ENCODE measurements around the gene RABGAP1L.
A peak's percentile ranks its signal among the peaks of the same experiment; 100 is the strongest.
"Not testable (repeated sequence)": the region's sequence is repeated elsewhere in the genome, so short reads cannot be mapped to it uniquely, and the experiment has no call there.

The RABGAP1L gene

DNA sequence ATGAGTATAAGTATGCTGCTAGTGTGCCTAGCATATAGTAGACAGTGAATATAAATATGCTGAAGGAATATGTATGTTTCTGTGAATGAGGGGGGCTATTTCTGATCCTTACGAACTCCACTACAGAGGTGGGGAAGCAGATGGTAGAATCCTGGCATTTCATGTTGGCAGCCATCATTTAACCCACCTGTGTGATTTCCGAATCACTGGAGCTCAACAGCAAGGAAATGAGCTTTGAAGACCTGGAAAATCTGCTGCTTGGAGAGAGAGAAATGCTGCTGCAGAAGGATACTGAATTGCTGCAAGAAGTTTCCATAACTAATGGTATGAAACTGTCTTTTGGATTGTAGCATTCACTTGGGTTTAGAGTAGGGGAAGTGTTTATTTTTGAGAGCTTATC is 83.5 kb downstream of the RABGAP1L start:
- DNase-seq (ENCODE audit: low read depth) = no peak

DNA sequence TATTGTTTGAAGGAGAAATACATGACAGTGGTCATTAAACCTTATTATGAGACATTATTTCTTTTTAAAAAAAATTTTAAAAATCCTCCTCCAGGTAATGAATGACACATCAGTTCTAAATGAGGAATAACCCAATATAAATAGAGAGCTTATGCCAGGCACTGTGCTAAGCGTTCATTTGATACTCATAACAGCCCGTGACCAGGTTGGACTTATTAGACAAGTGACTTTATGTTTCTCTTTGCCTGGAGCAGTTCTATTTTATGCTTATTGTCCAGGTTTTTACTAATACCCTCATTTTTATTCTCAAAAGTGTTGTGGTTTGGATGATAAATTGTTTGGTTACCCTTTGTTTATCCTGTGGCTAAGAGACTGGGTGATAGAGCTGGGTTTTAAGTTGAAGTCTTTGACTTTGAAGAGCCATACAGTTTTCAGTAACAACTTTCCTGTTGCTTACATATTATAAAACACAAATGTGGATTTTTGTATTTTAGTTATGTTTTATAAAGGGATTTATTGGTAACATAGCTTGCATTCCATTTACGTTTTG is 84.2 kb downstream of the RABGAP1L start:
- DNase-seq (ENCODE audit: low read depth) = no peak

GRCh38 chr1:174244017-174244416 is 84.7 kb downstream of the RABGAP1L start:
- no peak for DNase-seq (ENCODE audit: low read depth)

DNA sequence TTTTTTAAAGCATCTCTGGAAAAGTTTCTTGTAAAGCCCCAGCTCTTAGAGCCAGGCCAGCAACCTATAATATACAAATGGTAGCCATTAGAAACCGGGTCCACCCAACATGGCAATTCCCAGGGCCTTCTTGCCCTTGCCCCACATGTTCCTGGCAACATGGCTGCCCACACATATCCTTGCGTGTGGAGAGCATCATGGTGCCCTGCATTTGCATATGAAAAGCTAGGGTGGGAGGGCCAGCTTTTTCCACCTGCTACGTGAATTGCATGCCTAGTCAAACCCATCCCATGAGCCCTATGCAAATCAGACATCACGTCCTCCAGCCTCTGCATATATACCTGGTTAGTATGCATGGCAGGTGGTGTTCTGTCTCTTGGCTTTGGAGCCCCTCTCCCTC is 88.2 kb downstream of the RABGAP1L start:
- no peak for DNase-seq (ENCODE audit: low read depth)

DNA sequence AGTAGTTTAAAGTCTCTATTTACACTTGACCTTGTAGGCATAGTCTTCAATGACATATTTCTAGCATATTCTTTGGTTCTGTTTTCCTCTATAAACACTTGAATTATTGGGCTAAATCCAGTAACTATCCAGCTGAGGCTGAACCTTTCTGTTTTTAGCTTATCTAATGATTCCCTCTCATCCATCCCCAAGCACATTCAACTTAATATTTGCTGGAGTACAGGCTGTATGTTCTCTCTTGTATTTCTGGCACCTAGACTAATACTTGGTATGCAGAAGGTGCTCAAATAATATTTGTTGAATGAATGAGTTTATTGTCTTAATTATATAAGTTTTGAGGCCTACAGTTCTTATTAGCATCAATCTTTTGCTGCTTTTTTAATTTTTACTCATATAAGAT is 88.7 kb downstream of the RABGAP1L start:
- no peak for DNase-seq (ENCODE audit: low read depth)

GRCh38 chr1:174256386-174256785 is 97.1 kb downstream of the RABGAP1L start:
- not testable (repeated sequence) for DNase-seq (ENCODE audit: low read depth)

- DNase-seq (ENCODE audit: low read depth) = peak; percentile 8
These were observed 98.8 kb downstream of the RABGAP1L start for GRCh38 chr1:174258148-174258550.

DNA sequence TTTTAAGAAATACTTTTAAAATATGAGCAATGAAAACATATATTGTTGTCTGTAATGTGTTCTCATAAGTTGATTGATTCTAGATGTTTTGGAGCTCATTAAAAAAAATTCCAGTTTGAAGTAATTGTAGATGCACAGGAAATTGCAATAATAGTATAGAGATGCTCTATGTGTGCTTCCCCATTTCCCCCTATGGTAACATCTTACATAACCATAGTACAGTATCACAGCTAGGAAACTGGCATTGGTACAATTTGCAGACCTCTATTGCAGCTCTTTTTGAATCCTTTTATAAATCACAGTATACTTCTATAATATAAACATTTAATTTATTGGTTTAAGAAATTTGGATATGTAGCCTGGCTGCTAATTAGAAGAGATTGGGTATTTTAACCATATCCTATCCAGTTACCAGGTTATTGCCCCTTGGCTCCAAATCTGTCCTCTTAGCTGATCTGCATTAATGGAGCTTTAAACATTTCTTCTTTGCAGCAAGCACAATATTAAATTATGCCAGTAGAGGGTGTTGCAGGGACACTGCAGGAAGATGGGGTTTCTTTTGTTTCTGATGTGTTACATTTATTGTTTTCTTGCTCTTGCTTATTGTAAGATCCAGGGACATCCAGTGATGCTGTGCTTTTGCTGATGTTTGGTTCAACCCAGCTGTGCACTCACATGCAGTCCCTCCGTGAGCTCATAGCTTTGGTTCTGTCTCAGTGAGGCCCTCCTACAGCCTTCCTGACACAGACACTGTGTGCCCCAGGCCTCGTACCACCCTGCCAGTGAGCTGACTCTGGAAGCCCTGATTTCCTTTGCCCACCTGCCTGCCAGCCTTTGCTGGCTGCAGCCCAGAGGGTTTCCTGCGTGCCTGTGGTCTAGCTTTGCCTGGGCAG is 103.3 kb downstream of the RABGAP1L start:
- DNase-seq (ENCODE audit: low read depth) = peak; percentile 45

DNA sequence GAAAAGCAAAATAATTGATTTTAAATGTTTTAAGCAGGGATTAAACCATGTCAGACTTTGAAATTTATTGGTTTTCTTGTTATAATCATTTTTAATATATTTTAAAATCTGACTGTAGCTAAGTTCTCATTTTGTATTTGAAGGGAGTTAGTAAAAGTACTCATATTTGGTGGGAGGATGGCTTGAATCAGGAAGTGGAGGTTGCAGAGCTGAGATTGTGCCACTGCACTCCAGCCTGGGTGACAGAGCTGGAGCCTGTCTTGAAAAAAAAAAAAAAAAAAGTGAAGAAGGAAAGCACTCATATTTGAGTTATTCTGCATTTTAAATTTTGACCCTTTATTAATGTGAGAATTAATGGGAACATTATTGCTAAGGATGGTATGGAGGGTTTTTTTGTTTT is 106.0 kb downstream of the RABGAP1L start:
- DNase-seq (ENCODE audit: low read depth) = no peak

DNA sequence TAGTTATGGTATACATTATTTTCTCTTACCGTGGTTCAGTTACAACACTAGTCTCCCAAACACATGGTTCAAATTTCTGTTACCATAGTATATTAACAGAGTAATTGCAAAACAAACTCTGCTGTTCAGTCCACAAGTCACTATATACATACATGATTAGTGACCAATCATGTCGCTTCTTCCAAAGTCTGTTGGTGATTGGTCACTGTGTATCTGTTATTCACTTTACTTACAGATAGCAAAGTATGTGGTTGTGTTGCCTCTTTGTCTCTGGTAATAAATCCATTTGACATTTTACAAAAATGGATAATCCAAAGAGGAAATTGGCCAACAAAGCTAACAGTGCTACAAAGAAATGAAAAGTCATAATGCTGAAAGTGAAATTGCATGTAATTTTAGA is 107.2 kb downstream of the RABGAP1L start:
- DNase-seq (ENCODE audit: low read depth) = peak; percentile 9

DNA sequence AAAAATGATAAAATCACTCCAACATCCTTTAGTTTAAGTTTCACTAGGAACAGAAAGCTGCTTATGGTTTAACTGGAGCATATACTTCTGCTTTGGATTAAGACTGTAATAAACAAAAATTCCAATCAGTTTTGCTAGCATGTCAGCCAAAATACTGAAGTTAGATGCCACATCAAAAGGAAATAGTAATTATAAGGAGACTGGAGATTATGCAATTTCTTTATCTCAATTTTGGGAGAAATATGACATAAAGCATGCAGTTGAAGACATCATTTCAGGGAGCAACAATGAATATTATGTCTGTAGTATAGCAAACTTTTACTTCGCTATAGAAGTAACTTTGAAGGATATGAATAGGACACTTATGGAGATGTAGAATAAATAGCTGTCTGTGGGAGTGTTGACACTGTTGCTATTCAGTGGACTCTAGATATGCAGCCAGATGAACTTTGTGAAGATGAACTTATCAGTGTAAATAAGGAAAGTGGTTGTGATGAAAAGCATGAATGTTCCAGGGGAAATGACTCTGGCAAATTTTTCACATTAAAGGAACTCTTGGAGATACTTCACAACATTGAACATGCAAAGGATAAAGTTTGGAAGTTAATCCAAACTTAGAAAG is 107.8 kb downstream of the RABGAP1L start:
- no peak for DNase-seq (ENCODE audit: low read depth)

DNA sequence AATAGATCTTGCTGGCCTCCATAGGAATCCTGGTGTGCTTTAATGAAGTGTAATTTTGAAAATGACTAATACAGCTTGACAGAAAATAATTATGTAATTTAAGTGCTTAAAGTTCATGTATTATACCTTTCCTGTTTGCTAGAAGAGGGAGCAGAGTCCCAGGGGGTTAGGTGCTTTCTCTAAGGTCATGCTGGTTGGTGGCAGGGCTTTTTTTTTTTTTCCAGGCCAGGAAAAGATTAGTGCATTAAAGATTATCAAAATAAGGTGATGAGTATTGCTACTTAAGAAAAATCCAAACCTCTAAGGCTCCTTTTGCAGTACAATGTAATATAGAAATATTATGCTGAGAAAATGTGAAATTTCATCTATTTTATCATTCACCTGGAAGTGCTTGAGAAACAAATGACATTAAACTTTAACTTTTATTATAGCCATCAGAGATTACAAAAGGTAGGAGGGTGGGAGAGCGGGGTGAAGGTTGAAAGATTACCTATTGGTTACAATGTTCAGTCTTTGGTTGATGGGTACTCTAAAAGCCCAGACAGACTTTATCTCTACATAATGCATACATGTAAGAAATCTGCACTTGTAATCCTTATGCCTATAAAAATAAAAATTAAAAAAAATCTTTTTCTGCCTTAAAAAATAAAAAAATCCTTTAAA is 110.8 kb downstream of the RABGAP1L start:
- DNase-seq (ENCODE audit: low read depth) = no peak

GRCh38 chr1:174273190-174273589 is 113.9 kb downstream of the RABGAP1L start:
- DNase-seq (ENCODE audit: low read depth) = no peak

DNA sequence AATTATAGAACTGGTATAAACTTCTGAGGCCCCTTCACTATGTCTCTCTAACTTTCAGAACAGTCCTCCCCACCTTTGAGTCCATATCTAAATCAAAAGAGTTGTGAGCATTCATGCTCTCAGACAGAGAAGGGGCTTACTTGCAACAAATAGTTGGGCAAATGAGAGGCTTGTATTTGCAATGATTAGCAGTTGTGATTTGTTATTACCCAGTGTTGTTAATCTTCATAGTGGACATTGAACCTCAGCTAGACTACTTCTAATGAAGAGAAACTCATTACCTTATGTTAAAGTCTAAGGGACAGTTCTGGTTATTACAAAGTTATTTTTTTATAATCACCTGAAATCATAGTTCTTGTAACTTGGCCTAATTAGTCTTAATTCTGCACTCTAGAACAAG is 114.5 kb downstream of the RABGAP1L start:
- no peak for DNase-seq (ENCODE audit: low read depth)

DNA sequence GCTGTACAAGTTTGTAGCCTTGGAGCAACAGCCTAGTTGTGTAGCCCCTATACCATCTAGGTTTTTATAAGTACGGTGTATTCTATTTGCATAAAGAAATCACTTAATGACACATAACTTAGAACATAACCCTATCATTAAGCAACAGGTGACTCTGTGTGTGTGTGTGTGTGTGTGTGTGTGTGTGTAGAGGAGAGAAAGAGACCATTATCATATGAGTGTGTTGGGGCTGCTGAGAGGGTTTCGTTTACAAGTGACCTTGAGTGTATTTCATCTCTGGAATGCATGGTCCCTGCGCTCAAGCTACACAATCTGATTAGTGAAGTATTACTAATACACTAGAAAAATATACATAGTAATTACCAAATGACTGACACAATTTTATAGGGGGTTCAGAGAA is 115.1 kb downstream of the RABGAP1L start:
- no peak for DNase-seq (ENCODE audit: low read depth)

DNA sequence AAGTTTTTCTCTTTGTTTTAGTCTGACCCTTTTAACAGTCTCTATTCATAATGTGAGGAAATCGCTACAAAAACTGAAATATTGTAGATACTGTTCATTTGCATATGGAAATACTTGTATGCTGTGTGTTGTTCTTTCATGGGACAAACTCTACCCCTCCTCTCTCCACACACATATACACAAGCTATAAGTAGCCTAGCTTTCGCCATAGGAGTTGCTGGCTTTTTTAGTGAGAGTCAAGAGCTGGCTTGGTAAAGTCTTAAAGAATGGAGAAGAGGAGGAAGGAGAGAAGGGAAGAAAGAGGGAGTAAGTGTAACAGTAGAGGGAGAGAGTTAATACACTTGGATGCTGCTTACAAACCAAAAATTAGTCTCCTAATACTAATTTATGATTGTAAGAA is 115.6 kb downstream of the RABGAP1L start:
- DNase-seq (ENCODE audit: low read depth) = no peak

DNA sequence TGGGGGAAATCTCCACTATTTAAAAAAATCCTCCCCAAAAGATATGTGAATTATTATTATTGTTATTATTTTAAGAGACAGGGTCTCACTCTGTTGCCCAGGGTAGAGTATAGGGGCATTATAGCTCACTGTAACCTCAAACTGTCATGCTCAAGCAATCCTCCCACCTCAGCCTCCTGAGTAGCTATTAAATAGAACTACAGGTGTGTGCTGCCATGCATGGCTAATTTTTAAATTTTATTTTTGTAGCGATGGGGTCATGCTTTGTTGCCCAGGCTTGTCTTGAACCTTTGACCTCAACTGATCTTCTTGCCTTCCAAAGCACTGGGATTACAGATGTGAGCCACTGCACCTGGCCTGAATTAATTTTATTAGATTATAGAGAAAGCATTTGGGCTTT is 116.8 kb downstream of the RABGAP1L start:
- no peak for DNase-seq (ENCODE audit: low read depth)

DNA sequence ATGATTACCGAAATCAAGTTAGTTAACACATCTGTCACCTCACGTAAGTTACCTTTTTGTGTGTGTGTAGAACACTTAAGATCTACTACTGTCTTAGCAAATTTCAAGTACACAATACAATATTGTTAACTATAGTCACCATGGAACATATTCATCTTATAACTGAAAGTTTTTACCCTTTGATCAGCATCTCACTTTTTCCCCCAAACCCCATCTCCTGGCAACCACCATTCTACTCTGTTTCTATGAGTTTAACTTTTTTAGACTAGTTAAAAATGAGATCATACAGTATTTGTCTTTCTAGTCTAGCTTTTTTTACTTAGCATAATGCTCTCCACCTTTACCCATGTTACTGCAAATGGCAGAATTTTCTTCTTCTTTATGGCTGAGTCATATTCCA is 124.7 kb downstream of the RABGAP1L start:
- DNase-seq (ENCODE audit: low read depth) = no peak

- DNase-seq (ENCODE audit: low read depth) = no peak
These were observed 126.7 kb downstream of the RABGAP1L start for GRCh38 chr1:174286042-174286441.

GRCh38 chr1:174289644-174290310 is 130.5 kb downstream of the RABGAP1L start:
- DNase-seq (ENCODE audit: low read depth) = no peak

DNA sequence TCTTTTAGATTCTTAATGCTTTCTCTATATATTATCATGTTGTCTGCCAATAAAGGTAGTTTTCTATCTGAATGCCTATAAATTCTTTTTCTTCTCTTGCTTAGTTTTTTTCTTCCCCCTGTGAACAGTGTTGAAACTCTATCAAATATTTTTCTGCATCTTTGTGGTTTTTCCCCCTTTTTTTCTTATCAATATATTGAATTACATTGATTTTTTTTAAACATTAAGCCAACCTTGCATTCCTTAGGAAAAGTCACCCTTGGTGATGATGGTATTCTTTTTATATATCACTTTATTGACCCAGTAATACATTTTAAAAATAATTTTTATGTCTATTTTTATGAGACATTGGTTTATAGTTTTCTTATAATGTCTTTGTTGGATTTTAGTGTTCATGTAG is 131.7 kb downstream of the RABGAP1L start:
- no peak for DNase-seq (ENCODE audit: low read depth)

- DNase-seq (ENCODE audit: low read depth) = no peak
These were observed 137.0 kb downstream of the RABGAP1L start for GRCh38 chr1:174296309-174296708.

Measured in fibroblast of gingiva (primary cell).